Endothelial cell of hepatic sinusoid (primary cell): Measurements from ENCODE around the gene KCNB1.

Experiments used
- in situ Hi-C: cut with HindIII; loops from 2 replicates; pipeline ENCODE4 v1.10.0; 2017; ENCODE audit warnings: low sequenced_read_pairs

KCNB1 gene

DNA sequence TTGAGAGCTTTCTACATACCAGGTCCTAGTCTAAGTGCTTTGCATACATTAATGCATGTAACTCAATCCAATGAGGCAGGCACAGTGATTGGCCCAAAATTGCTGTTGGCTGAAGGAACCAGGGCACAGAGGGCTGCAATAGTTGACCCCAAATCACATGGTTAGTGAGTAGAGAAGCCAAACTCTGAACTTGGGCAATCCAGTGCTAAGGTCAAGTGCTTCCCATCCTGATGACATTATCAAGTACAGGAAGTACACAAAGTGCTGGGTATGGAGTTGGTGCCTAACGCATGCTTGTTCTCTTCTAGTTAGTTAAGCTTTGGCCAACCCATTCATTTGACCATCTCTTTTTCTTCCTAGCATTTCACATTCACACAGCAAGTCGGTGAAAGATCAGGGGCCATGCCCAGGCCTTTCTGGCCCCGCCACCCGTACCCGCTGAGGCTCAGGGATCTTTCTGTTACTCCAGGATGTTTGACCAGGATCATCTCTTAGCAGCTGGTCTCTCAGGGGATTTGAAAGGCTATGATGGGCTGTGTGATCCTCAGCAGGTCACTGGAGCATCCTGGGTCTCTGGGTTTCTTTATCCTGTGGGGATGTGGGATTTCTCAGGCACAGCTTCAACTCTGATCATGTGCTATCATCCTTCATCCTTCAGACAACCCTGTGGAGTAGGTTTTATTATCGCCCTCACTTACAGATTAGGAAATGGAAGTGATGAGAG, 7.0 kb downstream of the KCNB1 start:
- in situ Hi-C loops: no loop called here

DNA sequence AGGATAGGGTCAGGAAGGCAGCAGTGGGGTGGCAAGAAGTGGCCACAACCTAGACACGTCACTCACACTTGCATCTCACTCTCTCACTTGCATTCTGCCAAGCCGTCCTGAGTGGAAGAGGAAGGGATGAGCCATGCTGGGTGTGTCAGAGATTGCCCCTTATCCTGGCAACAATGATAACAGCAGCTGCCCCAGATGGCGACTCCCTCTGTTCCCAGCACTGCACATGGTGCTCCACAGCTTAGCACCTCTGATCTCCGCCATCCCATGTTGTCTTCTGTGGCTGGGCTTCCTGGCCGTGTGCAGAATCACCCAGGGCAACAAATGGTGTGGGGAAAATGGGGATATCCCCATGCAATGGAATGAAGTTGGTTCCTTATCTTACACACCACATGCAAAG, 11.1 kb downstream of the KCNB1 start:
- in situ Hi-C loops: loop anchor here (5.0 kb wide), 2 partner anchors 49 to 104 kb away; no protein-coding TSS in a partner anchor

DNA sequence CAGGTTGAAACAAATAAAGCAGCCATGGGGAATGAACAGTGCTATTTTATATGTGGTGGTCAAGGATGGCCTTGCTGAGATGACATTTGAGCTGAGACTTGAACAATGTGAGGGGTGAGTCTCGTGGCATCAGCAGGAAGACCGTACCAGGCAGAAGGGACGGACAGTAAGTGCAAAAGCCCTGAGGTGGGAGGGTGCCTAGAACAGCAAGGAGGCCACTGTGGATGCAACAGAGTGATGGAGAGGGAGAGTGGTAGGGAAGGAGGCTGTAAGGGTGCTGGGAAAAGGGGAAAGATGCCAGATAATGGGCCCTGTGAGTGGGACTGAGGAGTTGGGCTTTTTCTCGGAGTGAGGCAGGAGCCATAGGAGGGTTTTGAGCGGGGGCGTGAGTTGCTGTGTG, 11.5 kb downstream of the KCNB1 start:
- in situ Hi-C loops: loop anchor here (5.0 kb wide), 2 partner anchors 49 to 104 kb away; no protein-coding TSS in a partner anchor

DNA sequence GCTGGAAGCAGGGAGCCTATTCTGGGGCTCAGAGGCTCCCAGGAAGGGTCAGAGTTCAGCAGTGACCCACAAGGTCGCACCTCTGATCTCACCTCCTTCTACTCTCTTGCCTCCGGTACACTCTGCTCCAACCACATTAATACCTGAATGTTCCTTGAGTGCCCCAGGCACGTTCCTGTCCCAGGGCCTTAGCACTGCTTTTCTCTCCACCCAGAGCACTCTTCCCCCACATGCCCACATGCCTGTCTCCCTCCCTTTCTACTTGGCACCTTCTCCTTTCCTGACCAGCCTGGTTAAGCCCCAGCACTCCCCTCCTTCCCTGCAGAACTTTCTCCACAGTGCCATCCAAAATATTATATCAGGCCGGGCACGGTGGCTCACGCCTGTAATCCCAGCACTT, 13.4 kb downstream of the KCNB1 start:
- in situ Hi-C loops: loop anchor here (5.0 kb wide), 1 partner anchor 58 kb away; no protein-coding TSS in a partner anchor

DNA sequence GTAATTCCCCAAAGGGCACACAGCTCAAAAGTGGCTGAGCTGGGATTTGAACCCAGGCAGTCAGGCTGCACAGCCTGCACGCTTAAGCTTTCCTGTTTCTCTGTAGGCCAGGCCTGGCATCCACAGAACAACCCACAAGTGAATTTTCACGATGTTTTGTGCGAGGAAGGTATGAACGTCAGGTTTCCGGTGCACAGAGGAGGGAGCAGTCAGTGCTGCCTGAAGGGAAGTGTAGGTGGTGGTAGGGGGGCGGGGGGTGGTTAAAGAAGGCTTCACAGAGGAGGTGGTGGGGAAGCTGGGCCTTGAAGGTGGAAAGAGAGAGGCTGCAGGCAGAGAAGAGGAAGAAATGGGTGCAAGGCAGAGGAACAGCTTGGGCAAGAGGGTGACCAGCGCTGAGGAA, 14.1 kb downstream of the KCNB1 start:
- in situ Hi-C loops: loop anchor here (5.0 kb wide), 1 partner anchor 59 kb away; no protein-coding TSS in a partner anchor

DNA sequence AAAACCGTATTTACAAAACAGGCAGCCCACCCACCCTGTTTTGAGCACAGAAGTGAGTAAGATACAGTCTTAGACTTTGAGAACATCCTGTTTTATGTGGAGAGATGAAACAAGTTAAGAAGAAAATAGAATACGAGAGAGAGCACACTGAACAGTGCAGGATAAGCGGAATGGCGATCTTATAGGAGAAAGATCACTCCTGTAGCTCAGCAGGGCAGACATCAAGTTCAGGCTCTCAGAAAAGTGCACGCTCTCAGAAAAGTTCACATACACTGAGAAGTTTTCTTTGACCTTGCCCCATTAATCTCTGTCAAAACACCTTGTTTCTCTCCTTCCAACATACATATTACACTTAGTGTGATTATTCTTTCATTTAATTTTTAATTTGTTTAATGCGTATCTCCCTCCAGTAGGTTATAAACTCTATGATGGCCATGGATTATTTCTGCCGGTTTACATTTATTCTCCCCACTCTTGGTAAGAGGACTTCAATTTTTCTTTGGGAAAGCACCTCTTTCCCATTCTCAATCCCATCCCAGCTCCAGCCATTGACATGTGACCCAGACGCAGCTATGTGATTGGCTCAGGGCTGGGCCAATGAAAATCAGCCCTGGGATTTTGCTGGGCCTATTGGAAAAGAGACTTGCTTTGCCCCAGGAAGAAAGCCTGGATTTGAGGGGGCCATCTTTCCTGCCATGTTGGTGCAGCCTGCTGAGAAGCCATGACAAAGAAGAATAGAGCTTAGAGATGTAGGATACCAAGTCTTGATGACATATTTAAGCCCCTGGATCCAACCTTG, 16.2 kb downstream of the KCNB1 start:
- in situ Hi-C loops: loop anchor here (5.0 kb wide), 1 partner anchor 61 kb away; no protein-coding TSS in a partner anchor

DNA sequence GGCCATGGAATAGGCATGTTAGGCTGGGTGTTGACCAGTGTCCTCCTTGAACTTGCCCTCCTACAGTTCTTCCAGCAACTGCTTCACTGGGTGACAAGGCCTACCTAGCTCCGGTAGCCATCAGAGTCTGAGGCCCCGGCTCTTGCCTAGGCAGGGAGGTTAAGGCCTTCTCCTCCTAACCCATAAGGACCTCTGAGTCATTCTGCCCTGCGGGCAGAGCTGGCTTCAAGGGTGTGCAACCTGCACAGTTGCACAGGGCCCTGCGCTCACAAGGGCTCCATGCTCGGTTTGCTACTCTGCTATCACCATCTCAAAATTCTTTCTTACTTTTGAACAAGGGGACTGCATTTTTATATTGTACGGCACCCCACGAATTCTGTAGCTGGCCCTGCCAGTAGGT, 17.9 kb downstream of the KCNB1 start:
- in situ Hi-C loops: no loop called here

DNA sequence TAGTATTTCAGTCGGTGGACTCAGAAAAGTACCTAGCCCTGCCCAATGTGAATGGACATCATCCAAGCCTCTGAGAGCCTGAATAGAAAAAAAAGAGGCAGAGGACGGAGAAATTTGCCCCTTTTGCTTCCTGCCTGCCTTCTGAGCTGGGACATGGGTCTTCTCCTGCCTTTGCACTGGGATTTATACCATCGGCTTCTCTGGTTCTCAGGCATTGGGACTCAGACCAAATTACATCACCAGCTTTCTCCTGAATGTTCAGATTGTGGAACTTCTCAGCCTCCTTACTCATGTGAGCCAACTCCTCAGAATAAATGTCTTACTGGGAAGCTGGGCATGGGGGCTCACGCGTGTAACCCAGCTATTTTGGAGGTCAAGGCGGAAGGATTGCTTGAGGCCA, 19.8 kb downstream of the KCNB1 start:
- in situ Hi-C loops: no loop called here

DNA sequence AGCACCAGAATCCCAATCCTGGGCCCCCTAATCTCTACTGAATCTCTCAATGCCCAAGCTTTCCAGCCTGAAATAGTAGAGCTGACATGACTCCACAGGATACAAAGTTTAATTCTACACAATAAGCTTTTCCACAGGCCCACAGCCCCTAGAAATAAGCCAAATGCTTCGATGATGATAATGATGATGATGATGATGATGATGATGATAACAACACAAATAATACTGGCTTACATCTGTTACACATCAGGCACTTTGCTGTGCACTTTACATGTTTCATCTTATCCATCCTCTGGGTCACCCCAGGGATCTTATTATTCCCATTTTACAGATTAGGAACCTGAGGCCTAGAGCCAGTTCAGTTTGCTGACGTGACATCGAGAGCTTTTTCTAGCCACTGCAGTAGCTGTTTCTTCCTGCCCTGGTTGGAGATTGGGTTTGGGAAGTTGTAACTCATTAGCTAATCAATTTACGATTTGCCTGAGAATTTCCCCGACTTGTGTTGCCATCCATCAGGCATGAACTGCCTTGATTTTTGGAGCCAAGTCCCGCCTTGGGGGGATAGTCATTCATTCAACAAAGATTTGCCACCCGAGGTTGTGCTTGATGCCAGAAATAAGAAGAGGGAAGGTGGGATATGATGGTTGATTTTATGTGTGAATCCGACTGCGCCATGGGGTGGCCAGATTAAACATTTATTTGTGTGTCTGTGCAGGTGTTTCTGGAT, 20.4 kb downstream of the KCNB1 start:
- in situ Hi-C loops: no loop called here

DNA sequence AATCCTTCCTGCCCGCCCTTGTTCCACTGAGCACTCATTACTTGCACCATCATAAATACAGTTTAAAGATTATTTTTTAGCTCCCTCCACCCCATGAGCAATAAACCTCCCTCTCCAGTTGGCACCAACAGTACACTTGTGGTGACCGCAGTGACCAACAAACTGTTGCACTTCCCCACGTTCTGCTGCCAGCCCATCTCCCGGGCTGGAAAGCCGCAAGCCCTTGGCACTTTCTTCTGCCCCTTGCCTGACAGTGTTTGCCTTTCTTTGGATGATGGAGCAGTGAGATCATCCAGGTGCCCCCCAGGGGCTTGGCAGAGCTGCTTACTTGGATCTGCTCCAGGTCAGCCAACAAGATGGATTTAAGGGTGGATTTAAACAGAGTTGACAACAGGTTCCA, 21.6 kb downstream of the KCNB1 start:
- in situ Hi-C loops: no loop called here

DNA sequence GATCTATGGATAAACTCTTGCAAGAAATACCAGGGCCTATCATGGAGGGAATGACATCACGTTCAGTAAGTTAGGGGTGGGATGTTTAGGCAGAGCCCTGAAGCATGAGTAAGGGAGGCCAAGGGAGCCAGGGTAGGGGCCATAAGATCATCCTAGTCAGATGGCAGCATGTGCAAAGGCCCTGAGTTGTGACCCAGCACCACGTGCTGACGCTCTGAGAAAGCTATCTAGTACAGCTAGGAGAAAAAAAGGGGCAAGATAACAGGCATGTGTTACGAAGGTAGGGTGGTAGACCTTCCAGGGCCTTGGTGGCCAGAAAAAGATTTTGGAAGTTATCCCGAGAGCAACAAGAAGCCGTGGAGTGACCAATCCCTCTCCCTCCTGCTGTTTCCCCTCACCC, 22.3 kb downstream of the KCNB1 start:
- in situ Hi-C loops: no loop called here

DNA sequence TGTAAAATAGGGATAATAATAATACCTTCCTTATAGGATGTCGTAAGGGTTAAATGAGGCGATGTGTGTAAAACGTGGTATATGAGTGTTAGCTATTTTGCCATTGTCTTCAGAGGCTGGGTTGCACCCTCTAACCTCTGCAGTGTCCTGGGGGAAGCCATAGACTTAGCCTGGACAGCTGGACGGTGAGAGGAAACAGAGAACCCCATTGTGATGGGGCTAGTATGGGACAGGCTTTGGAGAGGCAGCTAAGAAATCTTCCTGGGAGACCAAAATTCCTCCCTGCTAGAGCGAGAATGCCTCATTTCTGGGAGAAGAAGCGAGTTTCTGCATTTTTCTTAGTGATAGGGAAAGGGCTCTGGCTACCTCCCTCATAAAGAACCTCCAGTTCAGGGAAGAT, 22.8 kb downstream of the KCNB1 start:
- in situ Hi-C loops: no loop called here

DNA sequence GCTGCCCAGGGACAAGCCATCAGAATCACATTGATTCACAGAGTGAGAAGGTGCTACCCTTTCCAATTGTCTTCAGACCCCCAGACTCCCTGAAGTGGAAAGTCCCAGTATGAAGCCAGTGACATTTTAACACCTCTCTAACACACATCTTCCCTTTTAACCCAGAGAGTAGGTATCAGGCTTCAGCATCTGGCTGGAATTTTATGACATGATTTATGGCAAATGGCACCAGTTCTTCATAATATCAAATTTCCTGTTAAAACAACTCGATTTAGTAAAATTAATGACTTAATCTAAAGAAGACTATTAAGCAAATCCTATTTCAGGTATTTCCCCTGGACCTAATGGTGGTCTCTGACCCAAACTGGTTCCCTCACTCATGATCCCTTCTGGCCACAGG, 25.0 kb downstream of the KCNB1 start:
- in situ Hi-C loops: no loop called here

DNA sequence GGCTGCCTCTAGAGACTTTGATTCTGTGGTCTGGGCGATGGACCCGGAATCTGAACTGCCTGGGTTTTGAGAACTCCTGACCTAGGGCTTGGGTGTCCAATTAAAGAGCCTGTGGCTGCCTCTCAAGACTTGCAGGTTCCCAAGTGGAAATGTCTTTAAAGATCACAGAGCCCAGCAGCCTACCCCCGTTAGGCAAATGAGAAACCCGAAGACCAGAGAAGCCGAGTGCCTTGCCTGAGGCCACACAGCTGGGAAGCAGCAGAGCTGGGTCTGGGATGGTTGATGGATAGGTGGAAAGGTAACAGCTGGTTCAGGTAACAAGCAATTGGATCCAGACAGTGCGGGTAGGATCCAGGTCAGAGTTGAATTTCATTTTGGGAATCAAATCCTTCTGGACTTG, 25.8 kb downstream of the KCNB1 start:
- in situ Hi-C loops: no loop called here

DNA sequence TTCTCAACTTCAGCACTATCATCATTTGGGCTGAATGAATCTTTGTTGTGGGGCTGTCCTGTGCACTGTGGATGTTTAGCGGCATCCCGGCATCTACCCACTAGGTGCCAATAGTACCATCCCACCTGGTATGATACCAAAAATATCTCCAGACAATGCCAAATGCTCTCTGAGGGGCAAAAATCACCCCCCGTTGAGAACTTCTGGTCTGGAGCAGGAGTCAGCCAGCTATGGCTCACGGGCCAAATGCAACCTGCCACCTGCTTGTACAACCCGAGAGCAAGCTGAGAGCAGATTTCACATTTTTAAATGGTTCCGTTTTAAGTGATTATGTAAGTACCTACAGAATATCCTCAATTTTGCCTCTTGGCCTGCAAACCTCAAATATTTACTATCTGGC, 26.8 kb downstream of the KCNB1 start:
- in situ Hi-C loops: no loop called here

DNA sequence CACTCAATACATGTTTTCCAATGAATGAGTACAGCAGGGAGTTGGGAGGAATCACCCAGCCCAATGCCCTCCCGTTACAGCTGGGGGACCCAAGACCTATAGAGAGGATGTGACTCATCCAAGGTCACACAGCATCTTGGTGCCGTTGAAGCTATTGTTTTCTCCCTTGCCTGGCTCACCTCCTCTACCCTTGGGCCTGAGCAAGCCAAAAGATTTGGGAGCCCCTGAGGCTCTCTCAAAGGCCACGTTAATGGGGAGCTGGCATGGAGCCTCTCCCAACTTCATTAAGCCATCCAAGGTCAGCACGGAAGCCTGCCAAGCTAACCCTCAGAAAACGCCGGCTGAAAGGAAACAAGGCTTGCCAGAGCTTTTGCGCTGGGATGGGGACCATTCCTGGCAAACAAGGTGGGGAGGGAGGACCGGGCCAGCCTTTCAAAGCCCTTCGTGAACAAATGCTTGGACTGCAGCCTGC, 30.4 kb downstream of the KCNB1 start:
- in situ Hi-C loops: no loop called here

DNA sequence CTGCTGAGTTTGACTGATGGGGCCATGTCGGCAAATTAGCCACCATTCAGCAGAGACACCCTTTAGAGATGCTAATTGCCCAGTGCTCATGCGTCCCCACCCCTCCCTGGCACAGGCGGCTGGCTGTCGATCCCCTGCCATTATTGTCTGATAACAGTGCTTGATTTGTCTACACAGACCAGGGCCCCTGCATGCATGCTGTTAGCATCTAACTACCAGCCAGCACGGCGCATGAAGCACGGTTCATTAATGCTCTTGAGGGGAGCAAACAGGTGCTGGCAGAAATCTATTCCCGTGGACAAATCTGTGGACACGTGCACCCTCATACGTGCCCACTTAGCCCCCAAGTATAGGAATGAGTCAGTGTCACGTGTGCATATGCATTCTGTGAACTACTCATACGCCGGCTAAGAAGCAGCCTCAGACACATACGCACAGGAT, 32.2 kb downstream of the KCNB1 start:
- in situ Hi-C loops: no loop called here

DNA sequence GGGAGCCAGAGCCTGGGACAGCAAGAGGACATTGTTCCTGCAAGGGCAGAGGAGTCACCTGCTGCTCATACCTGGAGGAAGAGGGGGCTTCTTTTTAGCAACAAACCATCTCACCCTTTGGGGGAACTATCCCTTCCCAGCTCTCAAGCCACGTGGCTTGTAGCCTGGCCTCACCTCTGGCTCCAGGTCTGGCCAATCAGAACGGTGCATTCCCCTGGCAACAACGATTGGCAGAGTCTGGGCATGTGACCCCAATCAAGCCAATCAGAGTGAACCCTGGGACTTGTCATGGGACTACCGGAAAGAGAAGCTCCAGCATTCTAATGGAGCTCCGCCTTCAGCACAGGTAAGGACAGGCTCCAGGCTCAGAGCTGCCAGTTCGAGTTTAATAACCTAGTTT, 33.6 kb downstream of the KCNB1 start:
- in situ Hi-C loops: no loop called here

DNA sequence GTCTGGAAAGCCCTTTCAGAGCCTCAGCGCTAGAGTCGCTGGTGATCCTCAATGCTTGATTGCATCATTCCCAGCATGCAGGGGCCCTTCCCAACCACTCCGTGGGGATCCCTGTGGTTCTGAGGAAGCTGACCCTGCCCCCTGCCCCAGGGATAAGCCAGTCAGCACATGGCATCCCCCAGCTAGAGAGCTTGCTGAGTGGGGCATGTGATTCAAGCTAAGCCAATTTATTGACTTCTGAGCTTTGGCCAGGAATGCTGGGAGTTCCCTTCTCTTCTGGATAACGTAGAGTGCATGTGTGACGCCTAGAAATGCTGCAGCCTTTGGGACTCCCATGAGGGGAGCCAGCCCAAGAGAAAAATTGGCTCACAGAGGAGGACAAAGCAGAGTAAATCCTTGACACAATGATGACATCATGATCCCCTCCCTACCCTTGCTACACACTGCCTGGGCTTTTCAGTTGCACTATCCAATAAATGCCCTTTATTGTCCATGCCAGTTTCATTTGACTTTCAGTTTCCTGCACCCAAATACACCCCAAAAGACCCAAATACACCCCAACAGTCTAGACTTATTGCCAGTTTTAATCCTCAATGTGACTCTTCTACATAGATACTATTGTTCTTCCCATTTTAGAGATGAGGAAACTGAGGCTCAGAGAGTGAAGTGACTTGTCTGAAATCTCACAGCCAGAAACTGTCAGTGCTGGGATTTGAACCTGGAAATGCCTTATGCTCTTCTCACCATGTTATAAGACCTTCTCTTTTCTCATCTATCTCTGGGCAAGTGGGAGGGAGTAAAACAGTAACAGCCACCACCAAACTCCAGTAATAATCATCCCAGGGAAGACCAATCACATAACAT, 34.3 kb downstream of the KCNB1 start:
- in situ Hi-C loops: no loop called here

DNA sequence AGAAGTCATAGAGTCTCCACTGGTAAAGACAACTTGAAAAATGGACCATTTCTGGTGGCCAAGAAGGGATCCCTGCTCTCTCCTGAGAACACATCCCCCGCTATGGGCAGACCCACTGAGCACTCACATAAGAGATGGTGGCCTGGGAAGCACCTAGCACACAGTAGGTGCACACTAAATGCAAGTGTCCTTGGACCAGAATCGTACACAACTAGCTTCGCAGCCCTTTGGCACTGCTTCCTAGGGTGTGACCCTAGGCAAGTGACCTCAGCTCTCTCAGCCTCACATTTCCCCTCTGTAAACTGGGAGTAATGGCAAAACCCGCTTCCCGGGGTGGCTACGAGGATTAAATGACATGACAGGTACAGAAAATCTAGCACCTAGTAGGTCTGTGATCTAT, 35.1 kb downstream of the KCNB1 start:
- in situ Hi-C loops: no loop called here
